OCI-LY1 (cell line): ENCODE results near the gene UCN2.

ENCODE experiments used
- H2AFZ ChIP-seq: fragments of 200-600 bp; sonication (generic), shearing (Covaris generic); 2 replicates; pipeline ENCODE4 v1.6.0; 2014; ENCODE audit warnings: antibody characterized with exemption, mild to moderate bottlenecking, low read length
- H3F3A ChIP-seq: fragments of 200-600 bp; sonication (generic), shearing (Covaris generic); 2 replicates; pipeline ENCODE4 v1.6.0; 2014; ENCODE audit warnings: mild to moderate bottlenecking, antibody characterized with exemption, low read length, moderate library complexity; ENCODE audit not compliant: insufficient read depth
- H3K27ac ChIP-seq: fragments of 200-600 bp; sonication (generic); 2 replicates; pipeline ENCODE4 v1.5.1; 2014; ENCODE audit warnings: low read length, mixed run types, mild to moderate bottlenecking, low read depth; ENCODE audit not compliant: poor library complexity, severe bottlenecking
- H3K27me3 ChIP-seq: fragments of 200-600 bp; sonication (generic); 2 replicates; pipeline ENCODE4 v1.6.0; 2014; ENCODE audit warnings: antibody characterized with exemption, mild to moderate bottlenecking, low read length, moderate library complexity; ENCODE audit not compliant: insufficient read depth
- H3K36me3 ChIP-seq: fragments of 200-600 bp; sonication (generic); 2 replicates; pipeline ENCODE4 v1.6.1; 2014; ENCODE audit warnings: mild to moderate bottlenecking, antibody characterized with exemption, low read length, moderate library complexity, mixed read lengths; ENCODE audit not compliant: insufficient read depth
- H3K4me1 ChIP-seq: fragments of 200-600 bp; sonication (generic); 2 replicates; pipeline ENCODE4 v1.5.1; 2014; ENCODE audit warnings: mild to moderate bottlenecking, low read length, moderate library complexity; ENCODE audit not compliant: insufficient read depth, severe bottlenecking
- H3K4me2 ChIP-seq: fragments of 200-600 bp; sonication (generic), shearing (Covaris generic); 2 replicates; pipeline ENCODE4 v1.6.1; 2014; ENCODE audit warnings: low read length
- H3K4me3 ChIP-seq: fragments of 200-600 bp; sonication (generic); 2 replicates; pipeline ENCODE4 v1.5.1; 2014; ENCODE audit warnings: low read length, low read depth, mild to moderate bottlenecking, mixed read lengths; ENCODE audit not compliant: poor library complexity, severe bottlenecking
- H3K79me2 ChIP-seq: fragments of 200-600 bp; shearing (Covaris generic); 2 replicates; pipeline ENCODE4 v1.6.1; 2016; ENCODE audit warnings: mixed run types, low read length, mixed read lengths; ENCODE audit not compliant: insufficient read depth
- H3K9ac ChIP-seq: fragments of 200-600 bp; sonication (generic), shearing (Covaris generic); 2 replicates; pipeline ENCODE4 v1.6.1; 2014; ENCODE audit warnings: mild to moderate bottlenecking, low read length, mixed read lengths
- H3K9me2 ChIP-seq: fragments of 200-600 bp; sonication (generic), shearing (Covaris generic); 2 replicates; pipeline ENCODE4 v1.6.1; 2014; ENCODE audit warnings: low read depth, mild to moderate bottlenecking, low read length, mixed read lengths
- H3K9me3 ChIP-seq: fragments of 200-600 bp; shearing (Covaris generic); 2 replicates; pipeline ENCODE4 v1.6.1; 2014; ENCODE audit warnings: low read length, mixed read lengths
- H4K20me1 ChIP-seq: fragments of 200-600 bp; sonication (generic), shearing (Covaris generic); 2 replicates; pipeline ENCODE4 v1.6.0; 2016; ENCODE audit warnings: mild to moderate bottlenecking, low read length; ENCODE audit not compliant: insufficient read depth
- EZH2 ChIP-seq: fragments of 200-600 bp; sonication (generic), shearing (Covaris generic); IDR thresholded peaks from 2 replicates; pipeline ENCODE4 v1.8.0; 2017; ENCODE audit warnings: borderline replicate concordance, mixed run types, mild to moderate bottlenecking, antibody characterized with exemption, low read length, moderate library complexity, mixed read lengths
- TF ChIP-seq, protein P1 (sequence below): fragments of 200-600 bp; sonication (generic), shearing (Covaris generic); IDR thresholded peaks from 2 replicates; pipeline ENCODE4 v1.5.1; 2017; ENCODE audit warnings: mild to moderate bottlenecking, antibody characterized with exemption, low read length, moderate library complexity, mixed read lengths

The UCN2 gene

DNA sequence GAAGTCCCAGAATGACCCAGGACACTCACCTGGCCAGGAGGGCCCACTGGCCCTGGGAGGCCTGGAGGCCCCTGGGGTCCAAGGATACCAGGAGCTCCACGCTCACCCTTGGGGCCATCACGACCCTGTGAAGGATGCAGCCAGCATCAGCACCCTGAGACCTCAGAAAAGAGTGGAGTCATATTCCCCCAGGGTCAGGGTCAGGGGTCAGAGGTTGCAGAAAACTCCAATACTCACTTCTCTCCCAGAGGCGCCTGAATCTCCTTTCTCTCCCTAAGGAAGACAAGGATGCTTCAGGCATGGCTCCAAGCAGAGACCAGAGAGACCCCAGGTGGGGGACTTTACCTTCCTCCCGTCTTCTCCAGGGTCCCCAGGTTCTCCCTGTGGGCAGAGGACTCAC is 13.1 kb upstream of the UCN2 start:
- no peaks in the 10 kb centered on the region for H3K4me1 ChIP-seq
- H2AFZ ChIP-seq: no peak overlapping the region
- no peaks in the 10 kb centered on the region for H3F3A ChIP-seq
- H3K4me2 ChIP-seq: no peak overlapping the region
- no peak for TF ChIP-seq EZH2
- TF ChIP-seq, protein P1, sequence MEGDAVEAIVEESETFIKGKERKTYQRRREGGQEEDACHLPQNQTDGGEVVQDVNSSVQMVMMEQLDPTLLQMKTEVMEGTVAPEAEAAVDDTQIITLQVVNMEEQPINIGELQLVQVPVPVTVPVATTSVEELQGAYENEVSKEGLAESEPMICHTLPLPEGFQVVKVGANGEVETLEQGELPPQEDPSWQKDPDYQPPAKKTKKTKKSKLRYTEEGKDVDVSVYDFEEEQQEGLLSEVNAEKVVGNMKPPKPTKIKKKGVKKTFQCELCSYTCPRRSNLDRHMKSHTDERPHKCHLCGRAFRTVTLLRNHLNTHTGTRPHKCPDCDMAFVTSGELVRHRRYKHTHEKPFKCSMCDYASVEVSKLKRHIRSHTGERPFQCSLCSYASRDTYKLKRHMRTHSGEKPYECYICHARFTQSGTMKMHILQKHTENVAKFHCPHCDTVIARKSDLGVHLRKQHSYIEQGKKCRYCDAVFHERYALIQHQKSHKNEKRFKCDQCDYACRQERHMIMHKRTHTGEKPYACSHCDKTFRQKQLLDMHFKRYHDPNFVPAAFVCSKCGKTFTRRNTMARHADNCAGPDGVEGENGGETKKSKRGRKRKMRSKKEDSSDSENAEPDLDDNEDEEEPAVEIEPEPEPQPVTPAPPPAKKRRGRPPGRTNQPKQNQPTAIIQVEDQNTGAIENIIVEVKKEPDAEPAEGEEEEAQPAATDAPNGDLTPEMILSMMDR: no peak
- H3K9me2 ChIP-seq: no peaks in the 10 kb centered on the region
- no peaks in the 10 kb centered on the region for H3K36me3 ChIP-seq
- no peaks in the 10 kb centered on the region for H4K20me1 ChIP-seq
- H3K4me3 ChIP-seq: no peak overlapping the region
- 0 out of 2 replicates have a peak, but pooled peaks cover under 1% of the 10 kb centered on the region for H3K27me3 ChIP-seq
- H3K9me3 ChIP-seq: no peaks in the 10 kb centered on the region
- no peak overlapping the region for H3K27ac ChIP-seq
- H3K9ac ChIP-seq: no peak overlapping the region
- H3K79me2 ChIP-seq: no peaks in the 10 kb centered on the region

DNA sequence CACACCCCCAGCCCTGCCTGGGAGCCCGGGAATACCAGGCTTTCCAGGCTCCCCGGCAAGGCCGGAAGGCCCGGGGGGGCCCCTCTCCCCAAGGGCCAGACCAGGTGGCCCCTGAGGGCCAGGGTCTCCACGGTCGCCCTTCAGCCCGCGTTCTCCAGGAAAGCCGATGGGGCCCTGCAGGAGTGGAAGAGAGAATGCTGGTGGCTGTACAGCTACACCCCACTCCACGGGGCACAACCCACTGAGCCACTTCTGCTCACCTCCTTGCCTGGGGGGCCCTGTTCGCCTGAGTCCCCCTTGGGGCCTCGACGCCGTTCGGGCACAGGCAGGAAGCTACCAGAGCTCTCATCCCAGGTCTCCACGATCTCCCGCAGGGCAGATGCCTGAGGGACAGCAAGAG is 11.8 kb upstream of the UCN2 start:
- H3K9me2 ChIP-seq: no peaks in the 10 kb centered on the region
- H3K4me3 ChIP-seq: no peak overlapping the region
- H3F3A ChIP-seq: no peaks in the 10 kb centered on the region
- no peaks in the 10 kb centered on the region for H3K4me1 ChIP-seq
- no peak overlapping the region for H3K27ac ChIP-seq
- TF ChIP-seq, protein P1: no peak
- no peak for TF ChIP-seq EZH2
- H3K36me3 ChIP-seq: no peaks in the 10 kb centered on the region
- 0 out of 2 replicates have a peak, but pooled peaks cover 6% of the 10 kb centered on the region for H3K27me3 ChIP-seq
- H4K20me1 ChIP-seq: no peaks in the 10 kb centered on the region
- no peak overlapping the region for H3K4me2 ChIP-seq
- no peaks in the 10 kb centered on the region for H3K9me3 ChIP-seq
- no peak overlapping the region for H3K9ac ChIP-seq
- H2AFZ ChIP-seq: no peak overlapping the region
- no peaks in the 10 kb centered on the region for H3K79me2 ChIP-seq

DNA sequence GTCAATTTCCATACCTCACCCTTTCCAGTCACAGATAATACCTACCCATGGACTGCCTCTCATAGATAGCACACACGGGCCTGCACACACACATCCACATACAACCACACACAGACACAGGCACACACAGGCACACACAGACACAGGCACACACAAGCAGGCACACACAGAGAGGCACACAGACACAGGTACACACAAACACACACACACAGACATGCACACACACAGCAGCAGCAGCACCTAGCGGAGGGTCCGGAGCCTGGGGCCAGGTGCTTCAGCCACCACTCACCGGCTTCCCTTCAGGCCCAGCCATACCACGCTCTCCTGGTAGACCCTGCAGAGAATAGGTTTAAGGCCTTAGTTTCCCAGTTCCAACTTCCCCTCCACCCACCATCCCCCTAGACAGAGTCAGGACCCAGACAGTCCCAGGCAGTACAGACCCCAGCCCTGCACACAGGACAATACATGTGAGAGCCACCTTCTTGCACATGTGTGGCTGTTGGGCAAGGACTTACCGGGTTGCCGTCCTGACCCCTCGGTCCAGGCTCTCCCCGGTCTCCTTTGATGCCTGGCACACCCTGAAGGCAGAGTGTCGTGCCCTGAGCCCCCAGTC is 10.5 kb upstream of the UCN2 start:
- H4K20me1 ChIP-seq: no peaks in the 10 kb centered on the region
- no peak overlapping the region for H3K27ac ChIP-seq
- no peak overlapping the region for H3K4me3 ChIP-seq
- H3K9me2 ChIP-seq: no peaks in the 10 kb centered on the region
- H3K9ac ChIP-seq: no peak overlapping the region
- H3K79me2 ChIP-seq: no peaks in the 10 kb centered on the region
- no peak overlapping the region for H2AFZ ChIP-seq
- TF ChIP-seq EZH2: no peak
- TF ChIP-seq, protein P1: no peak
- H3K4me1 ChIP-seq: no peaks in the 10 kb centered on the region
- H3K36me3 ChIP-seq: no peaks in the 10 kb centered on the region
- H3K9me3 ChIP-seq: no peaks in the 10 kb centered on the region
- H3K27me3 ChIP-seq: 0 out of 2 replicates have a peak, but pooled peaks cover 6% of the 10 kb centered on the region
- no peak overlapping the region for H3K4me2 ChIP-seq
- no peaks in the 10 kb centered on the region for H3F3A ChIP-seq
